ENCODE data around the gene AUP1.

- TF ChIP-seq POLR2A (IDR thresholded peaks at IDR 0.05) (peak in 1 of 2 donors; percentile 39), CTCF (IDR thresholded peaks at IDR 0.05) (no peak)
These were observed 26.6 kb downstream of the AUP1 start for GRCh38 chr2:74502720-74503505.

All from thyroid gland (tissue), 4 donors.